GM12875 (cell line): Measurements from ENCODE around the gene CDK11A.

Source experiments
- H3K4me3 ChIP-seq: one replicate; pipeline ENCODE4 v1.5.1; 2011; ENCODE audit warnings: low read depth, low read length, control low read depth
- CTCF ChIP-seq: IDR thresholded peaks from 2 replicates; pipeline ENCODE4 v1.5.1; 2011; ENCODE audit warnings: low read depth, mild to moderate bottlenecking, control low read depth, inconsistent platforms, low read length, moderate library complexity, borderline replicate concordance; ENCODE audit not compliant: insufficient read depth

Gene CDK11A

GRCh38 chr1:1763657-1764621 lies 39.8 kb upstream of the CDK11A start:
- TF ChIP-seq CTCF = no peak
- H3K4me3 ChIP-seq = no peak overlapping the region

- no peak overlapping the region for H3K4me3 ChIP-seq
- no peak for TF ChIP-seq CTCF
Observed at GRCh38 chr1:1761504-1762376, 37.6 kb upstream of the CDK11A start.

- no peak overlapping the region for H3K4me3 ChIP-seq
- no peak for TF ChIP-seq CTCF
Observed at GRCh38 chr1:1760715-1761114, 36.6 kb upstream of the CDK11A start.

GRCh38 chr1:1760345-1760650 lies 36.1 kb upstream of the CDK11A start:
- no peak overlapping the region for H3K4me3 ChIP-seq
- no peak for TF ChIP-seq CTCF

- no peak for TF ChIP-seq CTCF
- H3K4me3 ChIP-seq = no peak overlapping the region
Observed at GRCh38 chr1:1759456-1760344, 35.5 kb upstream of the CDK11A start.

- H3K4me3 ChIP-seq = no peak overlapping the region
- no peak for TF ChIP-seq CTCF
Observed at GRCh38 chr1:1758692-1759455, 34.7 kb upstream of the CDK11A start.
